ENCODE data around the gene PAAF1.

- TF ChIP-seq POLR2A (IDR thresholded peaks at IDR 0.05) (no peak), CTCF (IDR thresholded peaks at IDR 0.05) (no peak)
These were observed 56.0 kb downstream of the PAAF1 start for GRCh38 chr11:73932781-73933180.
